Fibroblast of pulmonary artery (primary cell): ENCODE data around the gene B3GALT4.
"Not testable (repeated sequence)": the region's sequence is repeated elsewhere in the genome, so short reads cannot be mapped to it uniquely, and the experiment has no call there.

ENCODE experiments used
- DNase-seq: peaks from one replicate; pipeline ENCODE4 v3.0.0-alpha.2; 2010; ENCODE audit warnings: low read depth
- H3K4me3 ChIP-seq: replicated peaks from 2 replicates; pipeline ENCODE4 v1.5.1; 2011; ENCODE audit warnings: low read depth, mild to moderate bottlenecking, control low read depth, low read length, moderate library complexity
- TF ChIP-seq, protein P1 (sequence below): IDR thresholded peaks from 2 replicates; pipeline ENCODE4 v1.5.1; 2011; ENCODE audit warnings: mild to moderate bottlenecking, control low read depth, low read length, inconsistent platforms; ENCODE audit errors: missing control alignments

The B3GALT4 gene

DNA sequence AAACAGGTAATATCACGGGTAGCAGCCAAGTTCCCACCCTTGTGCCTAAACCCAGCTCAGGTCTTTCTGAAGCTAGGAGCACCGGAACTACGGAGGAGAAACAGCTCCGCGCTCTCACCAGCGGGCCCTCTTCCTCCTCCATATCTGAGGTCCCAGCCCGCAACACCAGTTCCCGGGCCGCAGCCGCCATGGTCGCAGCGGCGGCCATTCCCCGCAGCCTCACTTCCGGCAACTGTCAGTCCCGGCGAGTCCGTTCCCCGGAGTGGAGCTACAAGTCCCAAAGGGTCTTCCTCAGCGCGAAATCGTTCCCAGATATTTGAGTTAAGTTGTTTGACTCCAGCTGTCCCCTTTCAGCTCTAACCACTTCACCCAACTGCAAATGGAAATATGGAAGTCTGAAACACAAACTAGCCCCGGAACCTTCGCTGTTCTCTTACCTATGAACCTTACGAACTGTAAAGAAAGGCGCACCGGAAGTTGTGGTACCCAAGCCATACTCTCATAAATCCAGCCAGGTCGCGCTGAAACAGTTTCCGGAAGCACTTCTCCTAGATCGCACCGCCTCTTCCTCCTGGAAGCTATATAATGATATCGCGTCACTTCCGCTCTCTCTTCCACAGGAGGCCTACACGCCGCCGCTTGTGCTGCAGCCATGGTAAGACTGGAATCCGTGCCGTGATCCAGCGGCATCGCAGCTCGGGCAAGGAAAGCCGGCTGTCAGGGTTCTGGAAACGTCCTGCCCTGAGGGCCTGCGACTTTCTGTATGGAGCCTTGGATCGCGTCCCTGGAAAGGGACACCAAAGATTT, 5.3 kb upstream of the B3GALT4 start, which contains the start of the genes RPS18 and VPS52:
Gene RPS18, plus strand, starts transcription at position 608 of the 807 bp plus-strand sequence. Its CDS starts 45 bp downstream, at position 653.
Gene VPS52, minus strand, starts transcription at position 409 of the 807 bp plus-strand sequence. Its CDS starts 201 bp downstream, at position 208.
- H3K4me3 ChIP-seq = peak within 1 kb of the TSS; percentile 100
- TF ChIP-seq, protein P1, sequence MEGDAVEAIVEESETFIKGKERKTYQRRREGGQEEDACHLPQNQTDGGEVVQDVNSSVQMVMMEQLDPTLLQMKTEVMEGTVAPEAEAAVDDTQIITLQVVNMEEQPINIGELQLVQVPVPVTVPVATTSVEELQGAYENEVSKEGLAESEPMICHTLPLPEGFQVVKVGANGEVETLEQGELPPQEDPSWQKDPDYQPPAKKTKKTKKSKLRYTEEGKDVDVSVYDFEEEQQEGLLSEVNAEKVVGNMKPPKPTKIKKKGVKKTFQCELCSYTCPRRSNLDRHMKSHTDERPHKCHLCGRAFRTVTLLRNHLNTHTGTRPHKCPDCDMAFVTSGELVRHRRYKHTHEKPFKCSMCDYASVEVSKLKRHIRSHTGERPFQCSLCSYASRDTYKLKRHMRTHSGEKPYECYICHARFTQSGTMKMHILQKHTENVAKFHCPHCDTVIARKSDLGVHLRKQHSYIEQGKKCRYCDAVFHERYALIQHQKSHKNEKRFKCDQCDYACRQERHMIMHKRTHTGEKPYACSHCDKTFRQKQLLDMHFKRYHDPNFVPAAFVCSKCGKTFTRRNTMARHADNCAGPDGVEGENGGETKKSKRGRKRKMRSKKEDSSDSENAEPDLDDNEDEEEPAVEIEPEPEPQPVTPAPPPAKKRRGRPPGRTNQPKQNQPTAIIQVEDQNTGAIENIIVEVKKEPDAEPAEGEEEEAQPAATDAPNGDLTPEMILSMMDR = no peak
- peak; percentile 100 for DNase-seq

DNA sequence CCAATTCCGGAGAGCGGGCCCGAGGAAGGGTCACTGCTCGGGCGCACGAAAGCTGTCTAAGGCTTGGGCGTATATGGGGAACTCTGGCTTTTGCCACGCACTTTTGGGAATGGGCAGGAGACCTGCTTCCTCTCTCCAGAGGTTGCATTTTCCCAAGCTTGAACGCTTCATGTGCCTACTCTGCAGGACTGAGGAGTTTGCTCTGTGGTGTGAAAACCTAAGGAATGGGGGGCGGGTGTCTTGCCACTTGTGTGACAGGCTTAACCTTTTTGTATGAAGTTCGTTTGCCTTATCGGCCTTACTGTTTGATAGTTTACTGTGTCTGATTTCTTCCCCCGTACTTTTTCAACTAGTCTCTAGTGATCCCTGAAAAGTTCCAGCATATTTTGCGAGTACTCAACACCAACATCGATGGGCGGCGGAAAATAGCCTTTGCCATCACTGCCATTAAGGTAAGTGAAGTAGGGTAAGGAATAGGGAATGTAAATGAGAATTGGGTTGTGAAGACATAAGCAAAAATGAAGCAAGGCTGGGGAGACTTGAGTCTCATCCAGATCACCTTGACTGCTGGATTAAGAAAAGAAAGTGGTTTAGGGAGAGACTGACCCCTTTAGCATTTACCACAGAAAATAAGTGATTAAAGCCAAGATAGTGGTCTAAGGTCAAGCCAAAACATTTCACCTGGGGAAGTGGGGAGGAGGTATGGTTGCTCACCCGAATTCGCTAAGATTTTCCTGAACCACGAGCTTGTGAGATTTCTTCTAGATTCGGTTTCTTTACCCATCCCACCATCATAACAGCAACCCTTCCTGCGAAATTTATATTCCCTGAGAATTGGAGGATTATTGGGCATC, 4.4 kb upstream of the B3GALT4 start:
- TF ChIP-seq, protein P1 = no peak
- peak overlapping the region; percentile 100 for H3K4me3 ChIP-seq
- DNase-seq = no peak

DNA sequence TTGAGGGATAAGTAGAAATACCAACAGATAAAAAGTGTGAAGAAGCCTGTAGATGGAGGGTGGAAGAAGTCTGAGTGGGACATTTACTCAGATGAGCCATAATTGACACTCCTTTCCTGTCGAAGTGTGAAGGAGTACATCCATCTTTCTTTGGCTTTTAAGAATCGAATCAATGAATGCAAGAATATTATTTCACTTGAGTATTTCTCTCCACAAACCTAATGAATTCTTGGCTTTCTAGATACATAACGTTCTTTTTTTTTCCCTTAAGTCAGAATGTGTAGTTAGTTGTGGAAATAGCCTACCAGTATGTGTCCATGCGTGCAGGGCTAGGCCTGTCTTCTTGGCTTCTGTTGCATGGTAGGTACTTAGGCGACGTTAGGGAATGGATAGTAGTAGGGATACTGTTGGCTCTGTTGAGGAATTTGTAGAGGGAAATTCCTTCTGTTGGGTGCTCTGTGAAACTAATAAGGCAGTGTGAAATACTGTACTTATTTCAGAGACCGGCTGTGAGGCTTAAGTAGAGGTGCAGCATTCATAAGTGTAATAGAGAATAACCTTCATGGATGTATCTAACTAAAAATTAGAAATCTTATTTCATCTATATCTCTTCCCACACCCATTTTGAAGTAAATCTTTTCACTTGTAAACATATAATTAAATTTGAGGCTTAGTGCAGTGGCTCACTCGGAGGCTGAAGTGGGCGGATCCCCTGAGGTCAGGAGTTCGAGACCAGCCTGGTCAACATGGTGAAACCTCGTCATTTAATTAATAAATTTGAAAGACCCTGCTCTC, 3.6 kb upstream of the B3GALT4 start:
- TF ChIP-seq, protein P1 = no peak
- peak overlapping the region; percentile 100 for H3K4me3 ChIP-seq
- DNase-seq = no peak

DNA sequence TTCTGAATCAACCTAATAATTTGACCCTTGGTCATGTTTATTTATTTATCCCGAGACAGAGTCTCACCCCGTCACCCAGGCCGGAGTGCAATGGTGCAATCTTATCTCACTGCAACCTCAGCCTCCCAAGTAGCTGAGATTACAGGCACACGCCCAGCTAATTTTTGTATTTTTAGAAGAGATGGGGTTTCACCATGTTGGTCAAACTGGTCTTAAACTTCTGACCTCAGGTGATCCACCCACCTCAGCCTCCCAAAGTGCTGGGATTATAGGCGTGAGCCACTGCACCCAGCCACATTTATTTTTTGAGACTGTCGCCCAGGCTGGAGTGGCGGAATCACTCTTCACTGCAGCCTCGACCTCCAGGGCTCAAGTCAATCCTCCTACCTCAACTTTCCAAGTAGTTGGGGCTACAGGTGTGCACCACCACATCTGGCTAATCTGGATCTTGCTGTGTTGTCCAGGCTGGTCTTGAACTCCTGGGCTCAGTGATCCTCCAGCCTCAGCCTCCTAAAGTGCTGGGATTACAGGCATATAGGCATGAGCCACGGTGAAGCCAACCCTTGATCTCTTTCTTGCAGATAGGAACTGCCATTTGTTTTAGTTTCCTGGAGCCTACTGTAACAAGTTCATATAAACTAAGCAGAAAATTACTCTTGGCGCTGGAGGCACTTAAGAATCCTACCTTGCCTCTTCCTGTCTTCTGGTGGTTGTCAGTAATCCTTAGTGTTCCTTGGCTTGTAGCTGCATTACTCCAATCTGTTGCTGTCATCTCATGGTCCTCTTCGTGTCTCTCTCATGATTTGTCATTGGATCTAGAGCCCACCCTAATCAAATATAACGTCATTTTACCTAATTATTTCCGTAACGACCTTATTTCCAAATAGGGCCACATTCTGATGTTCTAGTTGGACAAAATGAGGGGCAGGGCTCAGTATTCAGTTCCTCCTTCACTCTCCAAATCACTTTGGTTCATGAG, 2.7 kb upstream of the B3GALT4 start:
- peak overlapping the region; percentile 100 for H3K4me3 ChIP-seq
- TF ChIP-seq, protein P1 = no peak
- no peak for DNase-seq

DNA sequence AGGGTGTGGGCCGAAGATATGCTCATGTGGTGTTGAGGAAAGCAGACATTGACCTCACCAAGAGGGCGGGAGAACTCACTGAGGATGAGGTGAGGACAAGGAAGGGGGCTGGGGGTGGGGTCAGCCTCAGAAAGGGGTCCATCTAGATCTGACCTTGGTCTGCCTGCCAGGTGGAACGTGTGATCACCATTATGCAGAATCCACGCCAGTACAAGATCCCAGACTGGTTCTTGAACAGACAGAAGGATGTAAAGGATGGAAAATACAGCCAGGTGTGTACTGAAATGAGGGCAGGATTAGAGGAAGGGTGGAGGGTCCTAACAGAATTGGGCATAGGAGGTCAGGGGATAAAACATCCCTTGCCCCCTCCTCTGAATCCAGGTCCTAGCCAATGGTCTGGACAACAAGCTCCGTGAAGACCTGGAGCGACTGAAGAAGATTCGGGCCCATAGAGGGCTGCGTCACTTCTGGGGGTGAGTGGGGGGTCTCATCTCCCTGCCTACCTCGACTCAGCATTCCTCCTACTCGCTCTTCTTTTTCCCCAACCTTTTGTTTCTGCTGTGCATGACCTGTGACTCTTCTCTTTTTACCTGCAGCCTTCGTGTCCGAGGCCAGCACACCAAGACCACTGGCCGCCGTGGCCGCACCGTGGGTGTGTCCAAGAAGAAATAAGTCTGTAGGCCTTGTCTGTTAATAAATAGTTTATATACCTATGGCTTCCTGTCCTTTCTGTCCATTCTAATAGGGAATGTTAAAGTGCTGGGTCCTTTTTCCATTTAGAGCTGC, 935 bp upstream of the B3GALT4 start:
- DNase-seq = not testable (repeated sequence)
- H3K4me3 ChIP-seq = peak overlapping the region; percentile 56

DNA sequence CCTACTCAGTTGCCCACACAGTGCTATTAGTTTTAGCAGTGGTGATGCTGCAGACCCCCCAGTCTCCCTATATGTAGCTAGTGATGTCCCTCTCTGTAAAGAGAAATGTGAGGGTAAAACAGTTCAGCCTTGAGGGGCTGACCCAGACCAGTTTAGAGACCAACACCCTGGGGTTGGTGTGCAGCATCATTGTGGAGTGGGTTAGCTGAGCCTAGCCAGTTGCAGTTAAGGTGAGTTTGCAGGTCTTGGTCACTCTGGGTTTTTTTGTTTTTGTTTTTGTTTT, 401 bp upstream of the B3GALT4 start:
- DNase-seq = no peak
- peak overlapping the region; percentile 56 for H3K4me3 ChIP-seq
- TF ChIP-seq, protein P1 = no peak
